Aorta (tissue), 5 donors: Measurements from ENCODE around the gene SNRNP70. TPM values are rescaled to one million over a fixed set of nuclear protein-coding genes. Genes with fewer than 3 reads are reported as not detected.

Experiments used
- ATAC-seq: fragments of 200-7000 bp; cut with Tn5 transposase; one replicate; pipeline ENCODE4 v1.9.1; 2022; ENCODE audit warnings: moderate library complexity; ENCODE audit not compliant: low FRiP score
- DNase-seq, 2 donors: peaks; one replicate each; pipeline ENCODE4 v3.0.0-alpha.2; 2020
- H3K27ac ChIP-seq, 2 donors: one replicate each; pipeline ENCODE4 v1.5.1; 2013; ENCODE audit warnings: low read length in 2 of 2, mild to moderate bottlenecking in 2 of 2, moderate library complexity in 2 of 2, control low read depth in 1 of 2, inconsistent platforms in 1 of 2, low read depth in 1 of 2
- H3K27me3 ChIP-seq, 2 donors: one replicate each; pipeline ENCODE4 v1.6.1; 2013; ENCODE audit warnings: control low read depth in 1 of 2, low read length in 1 of 2, mild to moderate bottlenecking in 1 of 2, moderate library complexity in 1 of 2; ENCODE audit not compliant: insufficient read depth in 2 of 2, control insufficient read depth in 1 of 2
- H3K36me3 ChIP-seq, 2 donors: one replicate each; pipeline ENCODE4 v1.6.1; 2013; ENCODE audit warnings: control low read depth in 1 of 2, low read length in 1 of 2, mild to moderate bottlenecking in 1 of 2; ENCODE audit not compliant: insufficient read depth in 2 of 2, control insufficient read depth in 1 of 2
- H3K4me1 ChIP-seq, 2 donors: one replicate each; pipeline ENCODE4 v1.6.1; 2013; ENCODE audit warnings: low read length in 2 of 2, control low read depth in 1 of 2, mild to moderate bottlenecking in 1 of 2, moderate library complexity in 1 of 2; ENCODE audit not compliant: insufficient read depth in 2 of 2, control insufficient read depth in 1 of 2
- H3K4me3 ChIP-seq, 2 donors: one replicate each; pipeline ENCODE4 v1.5.1; 2013; ENCODE audit warnings: low read length in 2 of 2, control low read depth in 1 of 2, mild to moderate bottlenecking in 1 of 2
- H3K9me3 ChIP-seq: one replicate; pipeline ENCODE4 v1.6.1; 2013; ENCODE audit warnings: mild to moderate bottlenecking, low read length; ENCODE audit not compliant: control insufficient read depth
- WGBS, 2 donors: extraction: QIAGEN DNeasy Blood & Tissue Kit; methylation state at CpG; one replicate each; pipeline ENCODE4 v1.1.7; 2013; 5-methylcytosine and 5-hydroxymethylcytosine counted together
- intact Hi-C, 2 donors: fragments of 100-400 bp; cut with DNase I; formaldehyde crosslinking; loops; one replicate each; pipeline versions ENCODE4 v1.14.2 to v1.15.0; 2022
- polyA plus RNA-seq, 2 donors: library from polyadenylated mRNA; stranded (reverse); fragments of 200-250 nt; gene quantifications; one replicate each; pipeline ENCODE4 v1.2.3, GENCODE V29; 2013
- total RNA-seq, 2 donors: library from RNA; stranded (reverse); fragmentation: NEBNext Ultra II Directional; extraction: Animal tissue kit (Norgen Biotek cat#: 25700); gene quantifications; one replicate each; pipeline ENCODE4 v1.2.1, GENCODE V29; 2021
- donor health status: healthy with polysubstance abuse.
- donor health status: Bipolar disorder and iron deficiency.
- donor health status: DM: no; HTN: no; CAD: no.
- donor health status: DM: no; HTN: no; CAD: no.
- donor health status: DM: yes; HTN: yes; CAD: no.

The SNRNP70 gene
- total and polyA plus RNA-seq, 4 donors: 54.5 to 694 (median 209) TPM

GRCh38 chr19:49111218-49111998, 26.2 kb downstream of the SNRNP70 start:
- Histone ChIP-seq H3K4me1 (peaks cover 0 to 2% of the 10 kb centered on the region in 2 donors), H3K36me3 (peaks cover 0 to 3% of the 10 kb centered on the region in 2 donors), H3K27me3 (no peaks in the 10 kb centered on the region), H3K9me3 (no peaks in the 10 kb centered on the region), H3K27ac (no peak overlapping the region), H3K4me3 (no peak overlapping the region)
- DNase-seq: no peak
- 72 to 76% methylated on average over 11 of the region's 11 CpGs for WGBS, 2 donors
- intact Hi-C loops: no loop called here
- no peak for ATAC-seq

GRCh38 chr19:49113762-49114629, 28.7 kb downstream of the SNRNP70 start, which contains the start of gene LIN7B:
TSS of gene LIN7B (plus strand) at chr19:49114370. CDS start at chr19:49114405, 35 bp downstream.
- WGBS, 2 donors: 2% methylated on average over 32 to 66 of the region's 66 CpGs
- Histone ChIP-seq H3K27me3 (no peaks in the 10 kb centered on the region), H3K27ac (peak within 1 kb of the TSS in 1 of 2 donors; percentile 23), H3K4me3 (peak within 1 kb of the TSS; percentile 80 to 81), H3K36me3 (no peaks in the 10 kb centered on the region), H3K4me1 (peaks cover 0 to 2% of the 10 kb centered on the region in 2 donors), H3K9me3 (no peaks in the 10 kb centered on the region)
- ATAC-seq (peak; percentile 79), DNase-seq (peak; percentile 74 to 87)
- intact Hi-C loops: no loop called here

- Histone ChIP-seq H3K36me3 (no peaks in the 10 kb centered on the region), H3K4me3 (peak overlapping the region; percentile 80 to 81), H3K27ac (peak overlapping the region in 1 of 2 donors; percentile 23), H3K27me3 (no peaks in the 10 kb centered on the region), H3K4me1 (peaks cover 0 to 2% of the 10 kb centered on the region in 2 donors), H3K9me3 (no peaks in the 10 kb centered on the region)
- peak; percentile 37 for ATAC-seq
- peak; percentile 86 to 90 for DNase-seq
- WGBS, 2 donors: 5 to 6% methylated on average over 65 to 68 of the region's 68 CpGs
- intact Hi-C loops: loop anchor here in 1 of 2 donors (5.0 kb wide), 1 partner anchor 38 kb away; no protein-coding TSS in a partner anchor
These were observed 29.5 kb downstream of the SNRNP70 start for GRCh38 chr19:49114630-49115363.

GRCh38 chr19:49116544-49116943, 31.3 kb downstream of the SNRNP70 start:
- intact Hi-C loops: loop anchor here in 1 of 2 donors (5.0 kb wide), 1 partner anchor 36 kb away; no protein-coding TSS in a partner anchor
- WGBS, 2 donors: 54 to 68% methylated on average over 1 of the region's 1 CpG

GRCh38 chr19:49117677-49118564, 32.7 kb downstream of the SNRNP70 start:
- Histone ChIP-seq H3K4me1 (peaks cover 0 to 2% of the 10 kb centered on the region in 2 donors), H3K4me3 (peak overlapping the region in 1 of 2 donors; percentile 34), H3K9me3 (no peaks in the 10 kb centered on the region), H3K27ac (peak overlapping the region in 1 of 2 donors; percentile 91), H3K36me3 (no peaks in the 10 kb centered on the region), H3K27me3 (no peaks in the 10 kb centered on the region)
- DNase-seq (peak in 1 of 2 donors; percentile 61), ATAC-seq (no peak)
- WGBS, 2 donors: 64 to 65% methylated on average over 26 of the region's 26 CpGs
- intact Hi-C loops: loop anchor here (2.0 to 5.0 kb wide), 2 partner anchors 33 to 34 kb away; no protein-coding TSS in a partner anchor

More at GRCh38 chr19:49116544-49116943, 31.3 kb downstream of the SNRNP70 start:
- H3K4me1 ChIP-seq: peaks cover 0 to 2% of the 10 kb centered on the region in 2 donors
- H3K36me3 ChIP-seq: no peaks in the 10 kb centered on the region
- H3K4me3 ChIP-seq: no peak overlapping the region
- DNase-seq (peak in 1 of 2 donors; percentile 67), ATAC-seq (no peak)
- H3K9me3 ChIP-seq: no peaks in the 10 kb centered on the region
- H3K27ac ChIP-seq: no peak overlapping the region
- no peaks in the 10 kb centered on the region for H3K27me3 ChIP-seq

- Histone ChIP-seq H3K4me1 (peaks cover 0 to under 1% of the 10 kb centered on the region in 2 donors), H3K36me3 (no peaks in the 10 kb centered on the region), H3K4me3 (peak within 1 kb of the TSS; percentile 34 to 45), H3K9me3 (no peaks in the 10 kb centered on the region), H3K27me3 (no peaks in the 10 kb centered on the region), H3K27ac (peak within 1 kb of the TSS; percentile 23 to 91)
- 1% methylated on average over 74 to 85 of the region's 85 CpGs for WGBS, 2 donors
- peak; percentile 94 for ATAC-seq
- intact Hi-C loops: loop anchor here (2.0 to 5.0 kb wide), 2 partner anchors 32 to 34 kb away; no protein-coding TSS in a partner anchor
- DNase-seq: peak; percentile 97 to 98
These were observed 33.5 kb downstream of the SNRNP70 start, which contains the start of gene C19orf73 for GRCh38 chr19:49118565-49119410. TSS of gene C19orf73 (minus strand) at chr19:49119143. CDS start at chr19:49119022, 121 bp downstream.
